B cell (primary cell): Measurements from ENCODE around the gene DLK2. TPM values are rescaled to one million over a fixed set of nuclear protein-coding genes. Genes with fewer than 3 reads are reported as not detected.
"Not testable (repeated sequence)": the region's sequence is repeated elsewhere in the genome, so short reads cannot be mapped to it uniquely, and the experiment has no call there.

Experiments used
- ATAC-seq: fragments of 200-7000 bp; cut with Tn5 transposase; one replicate; pipeline ENCODE4 v1.10.0; 2021; ENCODE audit warnings: low read depth, mild to moderate bottlenecking, moderate number of reproducible peaks, moderate library complexity
- CTCF ChIA-PET: fragments of 350-600 bp; sonication (Branson Sonifier 250); formaldehyde crosslinking; loops from one replicate; lab custom pipeline; 2021; ENCODE audit warnings: antibody characterized with exemption, inconsistent platforms; lab: Charles Lee
- POLR2A ChIA-PET: fragments of 350-600 bp; sonication (Branson Sonifier 250); formaldehyde crosslinking; loops from one replicate; lab custom pipeline; 2021; ENCODE audit warnings: antibody characterized with exemption; lab: Charles Lee
- DNase-seq: peaks from one replicate; pipeline ENCODE4 v3.0.0; 2013
- H2AFZ ChIP-seq: 2 replicates; pipeline ENCODE4 v1.6.1; 2012; ENCODE audit warnings: mild to moderate bottlenecking, low read depth, low read length; ENCODE audit not compliant: insufficient read depth, poor library complexity, severe bottlenecking
- H3K27ac ChIP-seq, 2 donors: 1 replicate in 1 of 2; 2 replicates in 1 of 2; pipeline ENCODE4 v1.5.1; 2012 to 2013; ENCODE audit warnings: low read length in 2 of 2, mild to moderate bottlenecking in 2 of 2, moderate library complexity in 1 of 2
- H3K27me3 ChIP-seq, 4 experiments: fragments of 200-600 bp in 1 of 4; sonication (generic) in 1 of 4; replicated peaks in 1 of 4; 1 replicate in 2 of 4; 2 replicates in 2 of 4; pipeline versions ENCODE4 v1.6.1 to v1.7.0; 2013 to 2016; ENCODE audit warnings: low read length in 3 of 4, mild to moderate bottlenecking in 2 of 4, mixed read lengths in 1 of 4, moderate library complexity in 1 of 4; ENCODE audit not compliant: insufficient read depth in 4 of 4, control insufficient read depth in 3 of 4; ENCODE audit errors: control extremely low read depth in 1 of 4
- H3K36me3 ChIP-seq, 2 experiments: replicated peaks in 1 of 2; 1 replicate in 1 of 2; 2 replicates in 1 of 2; pipeline versions ENCODE4 v1.6.1 to v1.7.1; 2013; ENCODE audit warnings: low read length in 1 of 2; ENCODE audit not compliant: insufficient read depth in 2 of 2, control insufficient read depth in 1 of 2; ENCODE audit errors: control extremely low read depth in 1 of 2, extremely low read depth in 1 of 2
- H3K4me1 ChIP-seq, 2 donors: fragments of 200-600 bp in 1 of 2; sonication (generic) in 1 of 2; 1 replicate in 1 of 2; 2 replicates in 1 of 2; pipeline versions ENCODE4 v1.5.1 to v1.6.1; 2013 to 2017; ENCODE audit warnings: low read length in 2 of 2; ENCODE audit not compliant: control insufficient read depth in 2 of 2, insufficient read depth in 2 of 2
- H3K4me2 ChIP-seq: replicated peaks from 2 replicates; pipeline ENCODE3; 2012; ENCODE audit warnings: mild to moderate bottlenecking, low read depth, low read length; ENCODE audit not compliant: poor library complexity, severe bottlenecking
- H3K4me3 ChIP-seq, 5 experiments: fragments of 200-600 bp in 1 of 5; sonication (generic) in 1 of 5; 1 replicate in 3 of 5; 2 replicates in 2 of 5; pipeline versions ENCODE4 v1.5.1 to v1.7.0; 2011 to 2016; ENCODE audit warnings: low read length in 4 of 5, mild to moderate bottlenecking in 4 of 5, low read depth in 2 of 5, control low read depth in 1 of 5, moderate library complexity in 1 of 5; ENCODE audit not compliant: insufficient read depth in 1 of 5; ENCODE audit errors: control extremely low read depth in 1 of 5, extremely low read depth in 1 of 5
- H3K79me2 ChIP-seq: fragments of 200-600 bp; sonication (generic); one replicate; pipeline ENCODE4 v1.6.0; 2016; ENCODE audit warnings: low read length; ENCODE audit not compliant: control insufficient read depth, insufficient read depth
- H3K9ac ChIP-seq: fragments of 200-600 bp; sonication (generic); 2 replicates; pipeline ENCODE4 v1.6.1; 2017; ENCODE audit warnings: mild to moderate bottlenecking, low read length, moderate library complexity
- H3K9me3 ChIP-seq, 3 donors: one replicate each; pipeline versions ENCODE4 v1.6.1 to v1.7.1; 2013; ENCODE audit warnings: low read length in 2 of 3; ENCODE audit not compliant: control insufficient read depth in 2 of 3, insufficient read depth in 1 of 3; ENCODE audit errors: control extremely low read depth in 1 of 3
- H4K20me1 ChIP-seq: 2 replicates; pipeline ENCODE4 v1.6.0; 2012; ENCODE audit warnings: mild to moderate bottlenecking, low read length; ENCODE audit not compliant: insufficient read depth, control insufficient read depth, poor library complexity, severe bottlenecking
- H3K27ac Mint-ChIP-seq: one replicate; pipeline ENCODE4 v1.8.0; 2021; ENCODE audit warnings: mixed read lengths
- H3K27me3 Mint-ChIP-seq: one replicate; pipeline ENCODE4 v1.8.0; 2021; ENCODE audit warnings: mixed read lengths
- H3K4me1 Mint-ChIP-seq: one replicate; pipeline ENCODE4 v1.8.0; 2021; ENCODE audit warnings: mixed read lengths
- H3K4me3 Mint-ChIP-seq: one replicate; pipeline ENCODE4 v1.8.0; 2021; ENCODE audit warnings: mixed read lengths
- H3K9me3 Mint-ChIP-seq: one replicate; pipeline ENCODE4 v1.8.0; 2022; ENCODE audit warnings: mixed read lengths; ENCODE audit not compliant: insufficient read depth
- EZH2 ChIP-seq: IDR thresholded peaks from 2 replicates; pipeline ENCODE4 v1.6.1; 2012; ENCODE audit warnings: borderline replicate concordance, low read depth, mild to moderate bottlenecking, moderate library complexity, low read length; ENCODE audit not compliant: insufficient read depth, poor library complexity, severe bottlenecking
- WGBS: methylation state at CpG from one replicate; pipeline ENCODE4 v1.1.5; 2013; ENCODE audit warnings: missing lambda C conversion rate; ENCODE audit not compliant: insufficient coverage; 5-methylcytosine and 5-hydroxymethylcytosine counted together
- intact Hi-C: fragments of 100-400 bp; cut with micrococcal nuclease; formaldehyde crosslinking; loops from one replicate; pipeline ENCODE4 v1.10.0; 2022
- polyA plus RNA-seq: library from polyadenylated mRNA; depleted of rRNA; stranded (reverse); fragments of >200 nt; gene quantifications from 2 replicates; pipeline ENCODE4 v1.2.3, GENCODE V29; 2012
- total RNA-seq, 2 donors: library from RNA; stranded (reverse); fragments of 120-200 nt in 1 of 2; gene quantifications; 1 replicate in 1 of 2; 2 replicates in 1 of 2; pipeline versions ENCODE4 v1.2.3 to v1.2.4, GENCODE V29; 2013 to 2022
- TF ChIP-seq, protein P1 (sequence below): fragments of 200-600 bp; IDR thresholded peaks from one replicate; pipeline ENCODE4 v1.8.0; 2022; ENCODE audit warnings: antibody characterized with exemption, mild to moderate bottlenecking

The DLK2 gene
- total and polyA plus RNA-seq, 2 donors (not counting 1 experiment from before 2014, with no cell fraction given), result 0.34 TPM; not detected in 1

GRCh38 chr6:43416935-43417334 lies 38.4 kb downstream of the DLK2 start:
- CTCF ChIA-PET, result no interaction called here
- Mint-ChIP-seq H3K4me1 (no peaks in the 10 kb centered on the region), H3K27me3 (peaks cover 7% of the 10 kb centered on the region), H3K9me3 (no peaks in the 10 kb centered on the region), H3K4me3 (no peak overlapping the region), H3K27ac (no peak overlapping the region)
- ATAC-seq, result no peak
- Histone ChIP-seq H3K27ac (no peak overlapping the region), H2AFZ (no peak overlapping the region), H3K4me2 (no peak overlapping the region), H3K4me3 (no peak overlapping the region), H4K20me1 (no peaks in the 10 kb centered on the region), H3K27me3 (no peaks in the 10 kb centered on the region), H3K9me3 (peaks cover 0 to 15% (median 6%) of the 10 kb centered on the region in 3 donors), H3K79me2 (no peaks in the 10 kb centered on the region), H3K9ac (no peak overlapping the region), H3K36me3 (no peaks in the 10 kb centered on the region), H3K4me1 (no peaks in the 10 kb centered on the region)
- intact Hi-C loops, result no loop called here
- POLR2A ChIA-PET, result no interaction called here
- no peak for DNase-seq
- 100% methylated on average over 1 of the region's 4 CpGs for whole genome bisulfite sequencing
- TF ChIP-seq, protein P1, sequence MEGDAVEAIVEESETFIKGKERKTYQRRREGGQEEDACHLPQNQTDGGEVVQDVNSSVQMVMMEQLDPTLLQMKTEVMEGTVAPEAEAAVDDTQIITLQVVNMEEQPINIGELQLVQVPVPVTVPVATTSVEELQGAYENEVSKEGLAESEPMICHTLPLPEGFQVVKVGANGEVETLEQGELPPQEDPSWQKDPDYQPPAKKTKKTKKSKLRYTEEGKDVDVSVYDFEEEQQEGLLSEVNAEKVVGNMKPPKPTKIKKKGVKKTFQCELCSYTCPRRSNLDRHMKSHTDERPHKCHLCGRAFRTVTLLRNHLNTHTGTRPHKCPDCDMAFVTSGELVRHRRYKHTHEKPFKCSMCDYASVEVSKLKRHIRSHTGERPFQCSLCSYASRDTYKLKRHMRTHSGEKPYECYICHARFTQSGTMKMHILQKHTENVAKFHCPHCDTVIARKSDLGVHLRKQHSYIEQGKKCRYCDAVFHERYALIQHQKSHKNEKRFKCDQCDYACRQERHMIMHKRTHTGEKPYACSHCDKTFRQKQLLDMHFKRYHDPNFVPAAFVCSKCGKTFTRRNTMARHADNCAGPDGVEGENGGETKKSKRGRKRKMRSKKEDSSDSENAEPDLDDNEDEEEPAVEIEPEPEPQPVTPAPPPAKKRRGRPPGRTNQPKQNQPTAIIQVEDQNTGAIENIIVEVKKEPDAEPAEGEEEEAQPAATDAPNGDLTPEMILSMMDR, result no peak
- TF ChIP-seq EZH2, result no peak

- H3K27me3 ChIP-seq, H4K20me1 ChIP-seq, H3K4me1 Mint-ChIP-seq, POLR2A ChIA-PET, H3K9ac ChIP-seq, H3K36me3 ChIP-seq, DNase-seq, H2AFZ ChIP-seq, H3K9me3 Mint-ChIP-seq, H3K4me3 ChIP-seq, H3K79me2 ChIP-seq, H3K4me3 Mint-ChIP-seq, H3K27ac Mint-ChIP-seq, H3K4me1 ChIP-seq, H3K27ac ChIP-seq, H3K4me2 ChIP-seq, H3K27me3 Mint-ChIP-seq, intact Hi-C loops, ATAC-seq: not testable (repeated sequence)
- CTCF ChIA-PET, result interaction anchor here (0.6 to 1.2 kb wide), 3 partner anchors 28 to 92 kb away, joined by 3 read pairs; no protein-coding TSS in a partner anchor
- 100% methylated on average over 1 of the region's 8 CpGs for WGBS
- peaks cover 0 to 15% (median 6%) of the 10 kb centered on the region in 3 donors for H3K9me3 ChIP-seq
Observed at GRCh38 chr6:43415275-43415674, 40.1 kb downstream of the DLK2 start.
